Ovary (tissue), 9 donors: ENCODE results near the gene PLXNB2. TPM values are rescaled to one million over a fixed set of nuclear protein-coding genes. Genes with fewer than 3 reads are reported as not detected.
A peak's percentile ranks its signal among the peaks of the same experiment; 100 is the strongest.

Source experiments
- DNase-seq, 5 donors: peaks; one replicate each; pipeline ENCODE4 v3.0.0-alpha.2; 2019 to 2020
- H3K27ac ChIP-seq, 2 donors: fragments of 200-600 bp; one replicate each; pipeline versions ENCODE4 v1.5.1 to v1.8.0; 2019 to 2022
- H3K27me3 ChIP-seq: fragments of 200-600 bp; one replicate; pipeline ENCODE4 v1.8.0; 2022
- H3K36me3 ChIP-seq: fragments of 200-600 bp; sonication (generic); one replicate; pipeline ENCODE4 v1.5.1; 2019
- H3K4me1 ChIP-seq: one replicate; pipeline ENCODE4 v1.8.1; 2013; ENCODE audit warnings: mild to moderate bottlenecking, moderate library complexity; ENCODE audit not compliant: insufficient read depth
- H3K4me3 ChIP-seq: fragments of 200-600 bp; sonication (generic); one replicate; pipeline ENCODE4 v1.5.1; 2017
- H3K9me3 ChIP-seq, 2 donors: fragments of 200-600 bp in 1 of 2; sonication (generic) in 1 of 2; one replicate each; pipeline versions ENCODE4 v1.5.1 to v1.8.1; 2013 to 2019; ENCODE audit warnings: mild to moderate bottlenecking in 1 of 2, moderate library complexity in 1 of 2
- CTCF ChIP-seq, 3 donors: fragments of 450-650 bp in 2 of 3; fragments of 200-600 bp in 1 of 3; IDR thresholded peaks; one replicate each; pipeline versions ENCODE4 v1.5.1 to v1.8.0; 2016 to 2022; ENCODE audit warnings: antibody characterized with exemption in 3 of 3, mild to moderate bottlenecking in 1 of 3
- EP300 ChIP-seq: sonication (generic); formaldehyde crosslinking; IDR thresholded peaks from one replicate; pipeline ENCODE4 v1.6.1; 2017; ENCODE audit warnings: antibody characterized with exemption
- POLR2A ChIP-seq: fragments of 450-650 bp; IDR thresholded peaks from one replicate; pipeline ENCODE4 v1.6.1; 2017; ENCODE audit warnings: antibody characterized with exemption, mild to moderate bottlenecking, moderate library complexity
- WGBS, 3 donors: extraction: QIAGEN DNeasy Blood & Tissue Kit in 1 of 3; methylation state at CpG; one replicate each; pipeline versions ENCODE4 v1.1.5 to v1.1.7; 2013 to 2017; 5-methylcytosine and 5-hydroxymethylcytosine counted together
- intact Hi-C, 4 donors: fragments of 100-400 bp; cut with DNase I; formaldehyde crosslinking; loops; one replicate each; pipeline versions ENCODE4 v1.11.0 to v1.15.1; 2022 to 2023
- polyA plus RNA-seq, 2 donors: library from polyadenylated mRNA; stranded (reverse); fragments of 200-250 nt in 1 of 2; fragments of 350-450 nt in 1 of 2; fragmentation: Illumina TruSeq in 1 of 2; extraction: RNeasy Lipid Tissue Mini Kit (QIAGEN cat#74804) in 1 of 2; gene quantifications; one replicate each; pipeline ENCODE4 v1.2.3, GENCODE V29; 2013 to 2014
- total RNA-seq, 7 donors: library from RNA; depleted of rRNA in 2 of 7; stranded (reverse); fragments of >200 nt in 2 of 7; fragmentation: NEBNext Ultra II Directional in 3 of 7; extraction: Animal tissue kit (Norgen Biotek cat#: 25700) in 3 of 7; gene quantifications; one replicate each; pipeline versions ENCODE4 v1.1.0 to v1.2.4, GENCODE V29; 2016 to 2023
- donor health status: DM: no; HTN: no; CAD: no; lungs with moderate emphysema.
- donor health status: DM: no; HTN: no; CAD: no.
- donor health status: Bipolar disorder and iron deficiency.
- donor health status: DM: yes; HTN: yes; CAD: no.
- donor health status: DM: no; HTN: no; CAD: no.
- donor health status: DM: yes; HTN: yes; CAD: no.

The PLXNB2 gene
- total and polyA plus RNA-seq, 9 donors, result 26.5 to 274 (median 205) TPM

DNA sequence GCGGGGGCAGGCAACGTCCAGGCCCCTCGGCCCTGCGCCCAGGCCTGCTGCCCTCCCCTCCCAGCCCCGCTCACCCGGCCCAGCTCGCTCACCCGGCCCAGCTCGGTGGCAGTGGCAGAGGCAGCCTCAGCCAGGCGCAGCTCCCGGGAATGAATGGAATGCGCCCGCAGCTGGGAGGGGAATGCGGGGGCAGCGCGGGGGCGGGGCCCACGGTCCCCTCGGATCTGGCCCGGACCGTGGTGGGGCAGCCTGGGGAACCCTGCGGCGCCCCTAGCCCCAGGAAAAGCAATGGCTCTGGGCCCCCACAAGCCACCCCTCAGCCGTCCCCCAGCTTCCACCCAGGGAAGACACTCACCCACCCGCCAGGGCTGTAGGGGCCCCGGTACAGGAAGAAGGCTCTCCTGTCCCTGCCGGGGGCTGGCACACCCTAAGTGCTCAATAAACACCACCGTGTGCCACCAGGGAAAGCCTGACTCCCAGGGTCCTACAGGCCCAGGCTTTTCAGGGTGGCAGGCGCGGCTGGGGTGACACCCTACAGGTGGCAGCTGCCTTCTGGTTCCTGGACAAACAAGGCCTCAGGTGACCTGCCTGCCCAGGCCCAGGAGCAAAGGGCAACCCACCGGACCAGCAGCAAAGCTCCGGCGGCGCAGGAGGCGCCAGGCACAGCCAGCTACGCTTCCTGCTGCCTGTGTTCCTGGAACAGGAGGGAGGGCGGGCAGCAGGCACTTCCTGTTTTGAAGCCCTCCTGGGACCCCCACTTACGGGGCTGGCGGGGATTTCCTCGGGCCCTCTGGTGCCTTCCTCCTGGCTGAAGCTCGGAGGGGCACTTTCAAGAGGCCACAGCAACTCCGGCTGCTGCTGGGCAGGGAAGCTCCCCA, 13.8 kb downstream of the PLXNB2 start:
- Histone ChIP-seq H3K27me3 (no peaks in the 10 kb centered on the region), H3K4me3 (peak overlapping the region; percentile 22), H3K4me1 (peaks cover 30% of the 10 kb centered on the region), H3K27ac (peak overlapping the region; percentile 61 to 72), H3K9me3 (no peaks in the 10 kb centered on the region), H3K36me3 (no peaks in the 10 kb centered on the region)
- DNase-seq, result peak in 4 of 5 donors; percentile 68 to 85 (median 73)
- intact Hi-C loops, result loop anchor here in 1 of 4 donors (5.0 kb wide), 1 partner anchor 34 kb away; the partner anchor contains the start of gene DENND6B
- TF ChIP-seq POLR2A (no peak), CTCF (IDR thresholded peaks at IDR 0.05) (no peak), EP300 (no peak)
- 9 to 27% (median 11%) methylated on average over 6 to 42 of the region's 42 CpGs for WGBS, 3 donors

- WGBS, 3 donors, result 28 to 39% (median 35%) methylated on average over 23 to 29 of the region's 29 CpGs
- no peaks in the 10 kb centered on the region for H3K36me3 ChIP-seq
- H3K27ac ChIP-seq, result peak overlapping the region; percentile 61 to 72
- H3K4me1 ChIP-seq, result peaks cover 30% of the 10 kb centered on the region
- no peaks in the 10 kb centered on the region for H3K27me3 ChIP-seq
- no peak for TF ChIP-seq CTCF (IDR thresholded peaks at IDR 0.05)
- TF ChIP-seq EP300, result no peak
- no peak for TF ChIP-seq POLR2A
- no peaks in the 10 kb centered on the region for H3K9me3 ChIP-seq
- intact Hi-C loops, result loop anchor here in 1 of 4 donors (5.0 kb wide), 1 partner anchor 34 kb away; the partner anchor contains the start of gene DENND6B
- peak overlapping the region; percentile 22 for H3K4me3 ChIP-seq
- no peak for DNase-seq
Observed at GRCh38 chr22:50292643-50293440, 14.6 kb downstream of the PLXNB2 start.

DNA sequence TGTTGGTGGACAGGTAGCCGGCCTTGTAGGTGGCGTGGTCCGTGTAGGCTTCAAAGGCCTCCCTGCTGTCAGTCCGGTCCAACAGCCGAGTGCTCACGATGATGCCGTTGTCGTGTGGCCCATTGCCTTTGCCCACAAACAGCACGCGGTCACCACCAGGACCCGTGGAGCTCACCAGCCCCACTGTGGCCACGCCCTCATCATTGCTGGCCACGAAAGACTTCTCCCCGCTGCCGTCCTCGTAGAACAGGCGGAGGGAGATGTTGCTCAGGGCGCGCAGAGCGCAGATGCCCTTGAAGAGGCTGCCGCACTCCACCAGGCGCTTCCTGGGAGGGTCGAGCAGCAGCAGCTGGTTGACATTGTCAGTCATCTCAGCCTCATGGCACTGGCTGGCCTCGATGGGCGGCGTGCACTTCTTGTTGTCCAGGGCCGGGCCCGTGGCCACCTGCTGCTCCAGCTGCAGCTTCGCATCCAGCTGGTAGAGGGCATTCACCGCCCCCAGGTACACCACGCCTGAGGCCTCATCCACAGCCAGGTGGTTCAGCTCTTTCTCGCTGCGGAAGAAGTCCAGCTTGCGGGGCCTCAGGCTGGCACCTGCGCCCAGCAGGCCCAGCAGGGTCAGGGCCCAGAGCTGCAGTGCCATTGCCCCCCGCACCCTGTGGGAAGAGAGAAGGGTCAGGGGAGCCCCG, 17.4 kb downstream of the PLXNB2 start:
- Histone ChIP-seq H3K4me1 (peaks cover 20% of the 10 kb centered on the region), H3K36me3 (no peaks in the 10 kb centered on the region), H3K4me3 (no peak overlapping the region), H3K27me3 (no peaks in the 10 kb centered on the region), H3K9me3 (no peaks in the 10 kb centered on the region), H3K27ac (no peak overlapping the region)
- no peak for DNase-seq
- intact Hi-C loops, result loop anchor here in 1 of 4 donors (5.0 kb wide), 1 partner anchor 37 kb away; the partner anchor contains the start of gene DENND6B
- 78 to 85% (median 85%) methylated on average over 32 to 37 of the region's 37 CpGs for WGBS, 3 donors
- TF ChIP-seq CTCF (IDR thresholded peaks at IDR 0.05), result no peak
- TF ChIP-seq POLR2A, result no peak
- no peak for TF ChIP-seq EP300
